H9 (cell line): ENCODE measurements around the gene FBLN2. TPM values are rescaled to one million over a fixed set of nuclear protein-coding genes. Genes with fewer than 3 reads are reported as not detected.

Experiments used
- DNase-seq: peaks from one replicate; pipeline ENCODE4 v3.0.0-alpha.2; 2017
- H2AFZ ChIP-seq: one replicate; pipeline ENCODE4 v1.6.1; 2013; ENCODE audit warnings: mild to moderate bottlenecking, low read length, control low read depth, moderate library complexity
- H2AK5ac ChIP-seq: 2 replicates; pipeline ENCODE4 v1.6.1; 2013; ENCODE audit warnings: low read length, control low read depth, mixed read lengths; ENCODE audit not compliant: insufficient read length
- H2BK120ac ChIP-seq: one replicate; pipeline ENCODE4 v1.6.1; 2013; ENCODE audit warnings: low read depth, mild to moderate bottlenecking, low read length, control low read depth, inconsistent platforms; ENCODE audit not compliant: poor library complexity, severe bottlenecking
- H2BK12ac ChIP-seq: 2 replicates; pipeline ENCODE4 v1.6.1; 2013; ENCODE audit warnings: low read length, control low read depth, mixed read lengths, low read depth; ENCODE audit not compliant: insufficient read length
- H2BK15ac ChIP-seq: 2 replicates; pipeline ENCODE4 v1.6.1; 2013; ENCODE audit warnings: low read depth, low read length, control low read depth
- H2BK20ac ChIP-seq: one replicate; pipeline ENCODE4 v1.6.1; 2013; ENCODE audit warnings: low read depth, mild to moderate bottlenecking, low read length, control low read depth, inconsistent platforms; ENCODE audit not compliant: poor library complexity, severe bottlenecking
- H2BK5ac ChIP-seq: 2 replicates; pipeline ENCODE4 v1.6.1; 2013; ENCODE audit warnings: low read length, control low read depth, mixed read lengths; ENCODE audit not compliant: insufficient read length
- H3K14ac ChIP-seq: 2 replicates; pipeline ENCODE4 v1.6.1; 2013; ENCODE audit warnings: low read length, control low read depth; ENCODE audit not compliant: insufficient read depth
- H3K18ac ChIP-seq: 2 replicates; pipeline ENCODE4 v1.6.1; 2013; ENCODE audit warnings: low read depth, mild to moderate bottlenecking, mixed read lengths, low read length, control low read depth; ENCODE audit not compliant: insufficient read length
- H3K23ac ChIP-seq: 2 replicates; pipeline ENCODE4 v1.6.1; 2013; ENCODE audit warnings: low read length, control low read depth, mixed read lengths, low read depth; ENCODE audit not compliant: insufficient read length
- H3K23me2 ChIP-seq: 2 replicates; pipeline ENCODE4 v1.6.1; 2013; ENCODE audit warnings: low read depth, mild to moderate bottlenecking, mixed read lengths, low read length, control low read depth; ENCODE audit not compliant: insufficient read length, poor library complexity, severe bottlenecking
- H3K27ac ChIP-seq: 2 replicates; pipeline ENCODE4 v1.5.1; 2013; ENCODE audit warnings: low read length, control low read depth, mixed read lengths, low read depth; ENCODE audit not compliant: insufficient read length
- H3K27me3 ChIP-seq: 2 replicates; pipeline ENCODE4 v1.6.1; 2013; ENCODE audit warnings: low read length, control low read depth, inconsistent platforms; ENCODE audit not compliant: insufficient read depth
- H3K4ac ChIP-seq: 2 replicates; pipeline ENCODE4 v1.6.1; 2013; ENCODE audit warnings: low read depth, mild to moderate bottlenecking, control low read depth, inconsistent platforms, low read length, moderate library complexity
- H3K4me1 ChIP-seq: 2 replicates; pipeline ENCODE4 v1.6.1; 2013; ENCODE audit warnings: low read length, control low read depth, inconsistent platforms; ENCODE audit not compliant: insufficient read depth
- H3K4me2 ChIP-seq: 2 replicates; pipeline ENCODE4 v1.6.1; 2013; ENCODE audit warnings: low read length, control low read depth, mixed read lengths; ENCODE audit not compliant: insufficient read length, insufficient read depth
- H3K56ac ChIP-seq: 2 replicates; pipeline ENCODE4 v1.6.1; 2013; ENCODE audit warnings: low read depth, mild to moderate bottlenecking, mixed read lengths, low read length, control low read depth; ENCODE audit not compliant: insufficient read length
- H3K79me1 ChIP-seq: 2 replicates; pipeline ENCODE4 v1.6.1; 2013; ENCODE audit warnings: low read depth, mild to moderate bottlenecking, moderate library complexity, low read length, control low read depth, inconsistent platforms; ENCODE audit not compliant: insufficient read depth, poor library complexity, severe bottlenecking
- H3K79me2 ChIP-seq: 2 replicates; pipeline ENCODE4 v1.6.1; 2013; ENCODE audit warnings: low read length, control low read depth, inconsistent platforms; ENCODE audit not compliant: insufficient read depth
- H3K9ac ChIP-seq: 2 replicates; pipeline ENCODE4 v1.6.1; 2013; ENCODE audit warnings: low read length, control low read depth, mixed read lengths; ENCODE audit not compliant: insufficient read length; ENCODE audit errors: extremely low read depth
- H3K9me3 ChIP-seq: one replicate; pipeline ENCODE4 v1.6.1; 2013; ENCODE audit warnings: low read depth, low read length, inconsistent platforms; ENCODE audit not compliant: control insufficient read depth
- H3T11ph ChIP-seq: one replicate; pipeline ENCODE4 v1.6.1; 2013; ENCODE audit warnings: mild to moderate bottlenecking, low read length, control low read depth, inconsistent platforms
- H4K20me1 ChIP-seq: one replicate; pipeline ENCODE4 v1.6.1; 2013; ENCODE audit not compliant: control insufficient read depth, insufficient read length, insufficient read depth
- H4K5ac ChIP-seq: 2 replicates; pipeline ENCODE4 v1.6.1; 2013; ENCODE audit warnings: low read depth, mild to moderate bottlenecking, mixed read lengths, low read length, control low read depth; ENCODE audit not compliant: insufficient read length
- H4K8ac ChIP-seq: replicated peaks from 2 replicates; pipeline ENCODE4 v1.6.1; 2013; ENCODE audit warnings: low read length, control low read depth, mixed read lengths, low read depth; ENCODE audit not compliant: insufficient read length
- H4K91ac ChIP-seq: 2 replicates; pipeline ENCODE4 v1.6.1; 2013; ENCODE audit warnings: low read depth, mild to moderate bottlenecking, moderate library complexity, mixed read lengths, low read length, control low read depth; ENCODE audit not compliant: insufficient read length
- H3K27ac Mint-ChIP-seq, 3 experiments: 2 replicates in 2 of 3; 3 replicates in 1 of 3; pipeline ENCODE4 v1.8.0; 2020 to 2021; ENCODE audit warnings: mixed read lengths in 3 of 3, mild to moderate bottlenecking in 1 of 3, moderate library complexity in 1 of 3
- H3K27me3 Mint-ChIP-seq: 2 replicates; pipeline ENCODE4 v1.8.0; 2021; ENCODE audit warnings: low read depth, mild to moderate bottlenecking, moderate library complexity, mixed read lengths
- H3K36me3 Mint-ChIP-seq, 3 experiments: 2 replicates in 2 of 3; 3 replicates in 1 of 3; pipeline ENCODE4 v1.8.0; 2020 to 2021; ENCODE audit warnings: low read depth in 3 of 3, mixed read lengths in 3 of 3; ENCODE audit not compliant: insufficient read depth in 1 of 3
- H3K4me1 Mint-ChIP-seq, 2 experiments: 2 replicates each; pipeline ENCODE4 v1.8.0; 2020; ENCODE audit warnings: mixed read lengths in 2 of 2
- H3K4me3 Mint-ChIP-seq, 2 experiments: 2 replicates in 1 of 2; 3 replicates in 1 of 2; pipeline ENCODE4 v1.8.0; 2020 to 2021; ENCODE audit warnings: mild to moderate bottlenecking in 2 of 2, mixed read lengths in 2 of 2, moderate library complexity in 1 of 2
- H3K9me3 Mint-ChIP-seq, 2 experiments: 2 replicates in 1 of 2; 3 replicates in 1 of 2; pipeline ENCODE4 v1.8.0; 2020; ENCODE audit warnings: mild to moderate bottlenecking in 2 of 2, mixed read lengths in 2 of 2, moderate library complexity in 1 of 2
- WGBS: extraction: QIAGEN DNeasy Blood & Tissue Kit; methylation state at CpG from one replicate; pipeline ENCODE4 v1.1.7; 2013; ENCODE audit warnings: missing lambda C conversion rate, low lambda C conversion rate, mixed read lengths; ENCODE audit not compliant: insufficient read length; ENCODE audit errors: extremely low coverage; 5-methylcytosine and 5-hydroxymethylcytosine counted together
- total RNA-seq: library from RNA; stranded (reverse); gene quantifications from 2 replicates; pipeline ENCODE4 v1.2.1, GENCODE V29; 2021
- TF ChIP-seq, protein P1 (sequence below): fragments of 200-600 bp; sonication (generic); conservative IDR thresholded peaks from 3 replicates; pipeline ENCODE4 v1.8.0; 2021; ENCODE audit warnings: antibody characterized with exemption, mild to moderate bottlenecking

FBLN2 gene
- total RNA-seq, 1 experiment from 2014 or later, result 11.8 TPM

DNA sequence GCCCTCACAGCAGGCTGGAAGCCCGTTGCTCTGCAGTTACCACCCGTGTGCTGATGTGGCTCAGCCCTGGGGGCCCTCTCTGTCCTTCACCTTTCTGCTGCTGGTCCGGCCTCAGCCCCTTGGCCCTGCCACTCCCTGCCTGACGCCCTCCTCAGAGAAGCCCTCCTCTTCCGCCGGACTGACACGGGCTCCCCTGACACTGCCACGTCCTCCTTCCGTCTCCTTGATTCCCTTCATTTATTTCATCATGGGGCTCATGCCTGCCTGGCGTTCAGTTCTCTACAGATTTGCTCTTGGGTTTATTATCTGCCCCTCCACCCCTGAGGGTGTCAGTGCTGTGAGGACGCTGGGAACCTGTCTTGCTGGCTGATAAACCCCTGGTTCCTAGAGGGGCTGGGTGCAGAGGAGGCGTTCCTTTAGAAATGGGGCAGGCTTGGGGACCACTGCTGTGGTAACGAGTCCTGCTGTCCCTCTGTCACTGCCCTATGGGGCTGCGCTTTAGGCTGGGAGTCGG is 19.6 kb downstream of the FBLN2 start:
- H3K27ac Mint-ChIP-seq, result peak overlapping the region in 1 of 3 experiments; percentile 87; a peak in 2 of 7 replicates
- Histone ChIP-seq H2BK120ac (no peak overlapping the region), H2BK12ac (no peak overlapping the region), H3K9ac (no peak overlapping the region), H3K4ac (no peak overlapping the region), H3K56ac (no peak overlapping the region), H2BK5ac (no peak overlapping the region), H2AFZ (no peak overlapping the region), H3K4me1 (no peaks in the 10 kb centered on the region), H4K91ac (no peak overlapping the region), H3K18ac (no peak overlapping the region), H4K20me1 (no peaks in the 10 kb centered on the region), H3K23me2 (no peaks in the 10 kb centered on the region), H3K14ac (no peak overlapping the region; the same call in 1 of the 2 replicates), H3K79me1 (no peaks in the 10 kb centered on the region), H3T11ph (no peak overlapping the region), H3K79me2 (no peaks in the 10 kb centered on the region), H4K5ac (no peak overlapping the region), H3K9me3 (no peaks in the 10 kb centered on the region), H3K4me2 (no peak overlapping the region), H2BK15ac (no peak overlapping the region), H2AK5ac (no peak overlapping the region), H2BK20ac (no peak overlapping the region), H3K23ac (no peak overlapping the region), H3K27ac (no peak overlapping the region), H3K27me3 (no peaks in the 10 kb centered on the region), H4K8ac (no peak overlapping the region)
- no peaks in the 10 kb centered on the region for H3K9me3 Mint-ChIP-seq
- no peak overlapping the region for H3K4me3 Mint-ChIP-seq
- no peak for DNase-seq
- no peaks in the 10 kb centered on the region for H3K27me3 Mint-ChIP-seq
- WGBS, result no CpG with 5 or more reads among the region's 15 CpGs
- TF ChIP-seq, protein P1, sequence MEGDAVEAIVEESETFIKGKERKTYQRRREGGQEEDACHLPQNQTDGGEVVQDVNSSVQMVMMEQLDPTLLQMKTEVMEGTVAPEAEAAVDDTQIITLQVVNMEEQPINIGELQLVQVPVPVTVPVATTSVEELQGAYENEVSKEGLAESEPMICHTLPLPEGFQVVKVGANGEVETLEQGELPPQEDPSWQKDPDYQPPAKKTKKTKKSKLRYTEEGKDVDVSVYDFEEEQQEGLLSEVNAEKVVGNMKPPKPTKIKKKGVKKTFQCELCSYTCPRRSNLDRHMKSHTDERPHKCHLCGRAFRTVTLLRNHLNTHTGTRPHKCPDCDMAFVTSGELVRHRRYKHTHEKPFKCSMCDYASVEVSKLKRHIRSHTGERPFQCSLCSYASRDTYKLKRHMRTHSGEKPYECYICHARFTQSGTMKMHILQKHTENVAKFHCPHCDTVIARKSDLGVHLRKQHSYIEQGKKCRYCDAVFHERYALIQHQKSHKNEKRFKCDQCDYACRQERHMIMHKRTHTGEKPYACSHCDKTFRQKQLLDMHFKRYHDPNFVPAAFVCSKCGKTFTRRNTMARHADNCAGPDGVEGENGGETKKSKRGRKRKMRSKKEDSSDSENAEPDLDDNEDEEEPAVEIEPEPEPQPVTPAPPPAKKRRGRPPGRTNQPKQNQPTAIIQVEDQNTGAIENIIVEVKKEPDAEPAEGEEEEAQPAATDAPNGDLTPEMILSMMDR, result no peak
- no peaks in the 10 kb centered on the region for H3K36me3 Mint-ChIP-seq
- H3K4me1 Mint-ChIP-seq, result peaks cover 13 to 18% of the 10 kb centered on the region in 2 experiments
